CD8-positive, alpha-beta memory T cell (primary cell): Measurements from ENCODE around the gene ZRANB2. TPM values are rescaled to one million over a fixed set of nuclear protein-coding genes. Genes with fewer than 3 reads are reported as not detected.

Experiments used
- CTCF ChIA-PET: fragments of 350-600 bp; sonication (Branson Sonifier 250); formaldehyde crosslinking; loops from one replicate; lab custom pipeline; 2021; ENCODE audit warnings: antibody characterized with exemption; lab: Charles Lee
- POLR2A ChIA-PET: fragments of 350-600 bp; sonication (Branson Sonifier 250); formaldehyde crosslinking; loops from one replicate; lab custom pipeline; 2021; ENCODE audit warnings: antibody characterized with exemption; lab: Charles Lee
- DNase-seq, 5 donors: peaks; one replicate each; pipeline versions ENCODE4 v3.0.0 to v3.0.0-alpha.2; 2020 to 2022; ENCODE audit warnings: mixed read lengths in 1 of 5
- H3K27ac ChIP-seq: one replicate; pipeline ENCODE4 v1.7.0; 2013; ENCODE audit warnings: low read depth, mild to moderate bottlenecking, low read length, moderate library complexity
- H3K27me3 ChIP-seq: 2 replicates; pipeline ENCODE4 v1.7.0; 2013; ENCODE audit warnings: low read length, mild to moderate bottlenecking; ENCODE audit not compliant: insufficient read depth, poor library complexity, severe bottlenecking
- H3K36me3 ChIP-seq: 2 replicates; pipeline ENCODE4 v1.7.0; 2013; ENCODE audit warnings: mild to moderate bottlenecking, low read length, moderate library complexity; ENCODE audit not compliant: insufficient read depth
- H3K4me1 ChIP-seq: 2 replicates; pipeline ENCODE4 v1.7.0; 2013; ENCODE audit warnings: mild to moderate bottlenecking, low read length, moderate library complexity; ENCODE audit not compliant: insufficient read depth
- H3K4me3 ChIP-seq: 2 replicates; pipeline ENCODE4 v1.7.0; 2013; ENCODE audit warnings: mild to moderate bottlenecking, low read length
- H3K9me3 ChIP-seq: 2 replicates; pipeline ENCODE4 v1.7.0; 2013; ENCODE audit warnings: mild to moderate bottlenecking, low read length
- H3K27ac Mint-ChIP-seq, 8 donors: one replicate each; pipeline ENCODE4 v1.8.0; 2020 to 2021; ENCODE audit warnings: mixed read lengths in 8 of 8, mild to moderate bottlenecking in 6 of 8, inconsistent platforms in 3 of 8, moderate library complexity in 3 of 8
- H3K27me3 Mint-ChIP-seq, 2 donors: one replicate each; pipeline ENCODE4 v1.8.0; 2020 to 2021; ENCODE audit warnings: mixed read lengths in 2 of 2, mild to moderate bottlenecking in 1 of 2, moderate library complexity in 1 of 2
- H3K36me3 Mint-ChIP-seq, 3 donors: one replicate each; pipeline ENCODE4 v1.8.0; 2020 to 2021; ENCODE audit warnings: mixed read lengths in 3 of 3, inconsistent platforms in 1 of 3, mild to moderate bottlenecking in 1 of 3
- H3K4me1 Mint-ChIP-seq, 3 donors: one replicate each; pipeline ENCODE4 v1.8.0; 2020 to 2021; ENCODE audit warnings: mixed read lengths in 3 of 3, inconsistent platforms in 1 of 3, mild to moderate bottlenecking in 1 of 3
- H3K4me3 Mint-ChIP-seq, 7 donors: one replicate each; pipeline ENCODE4 v1.8.0; 2020 to 2021; ENCODE audit warnings: mixed read lengths in 7 of 7, mild to moderate bottlenecking in 6 of 7, moderate library complexity in 4 of 7, inconsistent platforms in 2 of 7
- H3K9me3 Mint-ChIP-seq, 5 donors: one replicate each; pipeline ENCODE4 v1.8.0; 2020 to 2022; ENCODE audit warnings: mixed read lengths in 5 of 5, mild to moderate bottlenecking in 3 of 5, moderate library complexity in 2 of 5, inconsistent platforms in 1 of 5
- polyA plus RNA-seq: library from polyadenylated mRNA; unstranded; fragments of 300-500 nt; fragmentation: Illumina TruSeq; gene quantifications from one replicate; pipeline ENCODE4 v1.2.3, GENCODE V29; 2021
- total RNA-seq, 2 experiments: library from RNA; stranded (reverse); gene quantifications; one replicate each; pipeline ENCODE4 v1.2.3, GENCODE V29; 2021

The ZRANB2 gene, protein sequence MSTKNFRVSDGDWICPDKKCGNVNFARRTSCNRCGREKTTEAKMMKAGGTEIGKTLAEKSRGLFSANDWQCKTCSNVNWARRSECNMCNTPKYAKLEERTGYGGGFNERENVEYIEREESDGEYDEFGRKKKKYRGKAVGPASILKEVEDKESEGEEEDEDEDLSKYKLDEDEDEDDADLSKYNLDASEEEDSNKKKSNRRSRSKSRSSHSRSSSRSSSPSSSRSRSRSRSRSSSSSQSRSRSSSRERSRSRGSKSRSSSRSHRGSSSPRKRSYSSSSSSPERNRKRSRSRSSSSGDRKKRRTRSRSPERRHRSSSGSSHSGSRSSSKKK
- 10 to 100 TPM; 98.6 to 99.5 TPM for total RNA-seq
- polyA plus RNA-seq: 44.7 TPM

- Mint-ChIP-seq H3K27me3 (peaks cover 9 to 25% of the 10 kb centered on the region in 2 donors), H3K27ac (peak within 1 kb of the TSS; percentile 97 to 100 (median 98)), H3K9me3 (peaks cover 0 to 7% (median 0%) of the 10 kb centered on the region in 5 donors), H3K36me3 (peaks cover 3 to 34% (median 14%) of the 10 kb centered on the region in 3 donors), H3K4me1 (peaks cover 28 to 44% (median 43%) of the 10 kb centered on the region in 3 donors), H3K4me3 (peak within 1 kb of the TSS; percentile 90 to 99 (median 96))
- peak within 1 kb of the TSS; percentile 96 for H3K27ac ChIP-seq
- peaks cover 25% of the 10 kb centered on the region for H3K4me1 ChIP-seq
- peak; percentile 82 to 95 (median 94) for DNase-seq
- ChIA-PET POLR2A (interaction anchor here (0.6 to 1.7 kb wide), 6 partner anchors 9 to 875 kb away, joined by 3 to 8 read pairs (median 4); partner anchors contain the start of genes CTH, LRRC40 and SRSF11), CTCF (interaction anchor here (0.7 to 1.6 kb wide), 10 partner anchors 8 to 929 kb away, joined by 3 to 6 read pairs (median 4); partner anchors contain the start of gene SRSF11)
- H3K9me3 ChIP-seq: no peaks in the 10 kb centered on the region
- H3K27me3 ChIP-seq: no peaks in the 10 kb centered on the region
- peaks cover 6% of the 10 kb centered on the region for H3K36me3 ChIP-seq
- peak within 1 kb of the TSS; percentile 86 for H3K4me3 ChIP-seq
Measured at GRCh38 chr1:71080739-71081696, at the start of gene ZRANB2. Gene ZRANB2 (minus strand): TSS chr1:71081035. CDS start chr1:71080995, 40 bp downstream.

DNA sequence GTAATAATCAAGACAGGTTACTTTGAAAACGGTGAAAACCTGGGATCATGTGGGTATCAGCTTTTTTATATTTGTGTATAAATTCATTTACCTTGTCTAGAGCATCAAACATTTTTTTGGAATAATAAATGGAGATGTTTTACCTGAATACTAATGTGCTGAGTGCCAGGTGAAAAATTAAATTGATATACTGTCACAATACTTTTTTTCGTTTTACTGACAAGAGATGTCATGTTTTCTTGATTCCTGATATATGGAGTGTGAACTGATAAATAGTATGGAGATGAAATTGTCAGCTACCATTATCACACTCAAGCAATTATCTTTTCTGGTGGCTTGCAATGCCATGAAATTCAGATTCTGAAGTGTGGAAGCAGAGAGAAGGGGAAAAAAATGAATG, 47.2 kb upstream of the ZRANB2 start:
- Histone ChIP-seq H3K4me3 (no peak overlapping the region), H3K27ac (no peak overlapping the region), H3K4me1 (no peaks in the 10 kb centered on the region), H3K9me3 (no peaks in the 10 kb centered on the region), H3K36me3 (no peaks in the 10 kb centered on the region), H3K27me3 (no peaks in the 10 kb centered on the region)
- no peak overlapping the region for H3K27ac Mint-ChIP-seq
- peaks cover 54 to 79% (median 64%) of the 10 kb centered on the region in 5 donors for H3K9me3 Mint-ChIP-seq
- ChIA-PET CTCF (no interaction called here), POLR2A (no interaction called here)
- H3K36me3 Mint-ChIP-seq: peaks cover 0 to 1% (median 0%) of the 10 kb centered on the region in 3 donors
- no peaks in the 10 kb centered on the region for H3K4me1 Mint-ChIP-seq
- H3K4me3 Mint-ChIP-seq: no peak overlapping the region
- peaks cover 0 to 1% of the 10 kb centered on the region in 2 donors for H3K27me3 Mint-ChIP-seq
- DNase-seq: no peak

DNA sequence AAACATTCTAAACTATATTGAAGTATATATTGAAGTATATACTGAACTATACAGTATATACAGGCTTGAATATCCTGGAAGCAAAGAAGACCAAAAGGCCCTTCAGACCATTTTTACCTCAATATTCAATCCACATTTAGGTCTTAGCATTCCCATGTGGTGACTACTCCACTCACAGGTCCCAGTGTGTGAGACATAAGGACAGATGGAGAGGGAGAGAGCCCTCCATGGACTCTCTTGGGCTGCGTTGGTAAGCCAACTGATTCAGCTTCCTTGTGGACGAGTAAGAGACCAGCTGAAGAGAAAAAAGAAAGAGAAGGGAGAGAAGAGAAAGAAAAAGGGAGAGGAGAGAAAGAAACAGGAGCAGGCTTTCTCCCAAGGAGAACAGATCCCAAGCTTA, 37.3 kb upstream of the ZRANB2 start:
- H3K27me3 ChIP-seq: no peaks in the 10 kb centered on the region
- no peaks in the 10 kb centered on the region for H3K9me3 ChIP-seq
- H3K4me3 ChIP-seq: no peak overlapping the region
- no peaks in the 10 kb centered on the region for H3K4me1 Mint-ChIP-seq
- H3K27me3 Mint-ChIP-seq: peaks cover 3 to 9% of the 10 kb centered on the region in 2 donors
- no peak for DNase-seq
- H3K4me1 ChIP-seq: no peaks in the 10 kb centered on the region
- H3K36me3 ChIP-seq: no peaks in the 10 kb centered on the region
- peaks cover 2 to 35% (median 20%) of the 10 kb centered on the region in 5 donors for H3K9me3 Mint-ChIP-seq
- POLR2A ChIA-PET: no interaction called here
- H3K27ac ChIP-seq: no peak overlapping the region
- H3K27ac Mint-ChIP-seq: no peak overlapping the region
- CTCF ChIA-PET: no interaction called here
- no peak overlapping the region for H3K4me3 Mint-ChIP-seq
- peaks cover 0 to 1% (median 0%) of the 10 kb centered on the region in 3 donors for H3K36me3 Mint-ChIP-seq

- CTCF ChIA-PET: no interaction called here
- no peaks in the 10 kb centered on the region for H3K27me3 ChIP-seq
- Mint-ChIP-seq H3K9me3 (peaks cover 0 to 22% (median 10%) of the 10 kb centered on the region in 5 donors), H3K27ac (no peak overlapping the region), H3K4me3 (no peak overlapping the region), H3K27me3 (peaks cover 3 to 7% of the 10 kb centered on the region in 2 donors), H3K4me1 (no peaks in the 10 kb centered on the region), H3K36me3 (peaks cover 0 to under 1% (median 0%) of the 10 kb centered on the region in 3 donors)
- DNase-seq: no peak
- H3K27ac ChIP-seq: no peak overlapping the region
- H3K4me1 ChIP-seq: no peaks in the 10 kb centered on the region
- no peaks in the 10 kb centered on the region for H3K36me3 ChIP-seq
- POLR2A ChIA-PET: no interaction called here
- H3K9me3 ChIP-seq: no peaks in the 10 kb centered on the region
- H3K4me3 ChIP-seq: no peak overlapping the region
Measured at GRCh38 chr1:71116729-71117128, 35.9 kb upstream of the ZRANB2 start.

GRCh38 chr1:71106658-71107322, 26.0 kb upstream of the ZRANB2 start:
- no peaks in the 10 kb centered on the region for H3K4me1 Mint-ChIP-seq
- ChIA-PET POLR2A (no interaction called here), CTCF (no interaction called here)
- no peak overlapping the region for H3K27ac ChIP-seq
- no peak overlapping the region for H3K27ac Mint-ChIP-seq
- H3K27me3 Mint-ChIP-seq: peaks cover 6 to 9% of the 10 kb centered on the region in 2 donors
- no peaks in the 10 kb centered on the region for H3K36me3 ChIP-seq
- H3K9me3 Mint-ChIP-seq: peaks cover 0 to 5% (median 0%) of the 10 kb centered on the region in 5 donors
- no peaks in the 10 kb centered on the region for H3K4me1 ChIP-seq
- no peaks in the 10 kb centered on the region for H3K9me3 ChIP-seq
- peaks cover 0 to 5% (median 0%) of the 10 kb centered on the region in 3 donors for H3K36me3 Mint-ChIP-seq
- no peaks in the 10 kb centered on the region for H3K27me3 ChIP-seq
- no peak overlapping the region for H3K4me3 Mint-ChIP-seq
- no peak overlapping the region for H3K4me3 ChIP-seq
- no peak for DNase-seq

DNA sequence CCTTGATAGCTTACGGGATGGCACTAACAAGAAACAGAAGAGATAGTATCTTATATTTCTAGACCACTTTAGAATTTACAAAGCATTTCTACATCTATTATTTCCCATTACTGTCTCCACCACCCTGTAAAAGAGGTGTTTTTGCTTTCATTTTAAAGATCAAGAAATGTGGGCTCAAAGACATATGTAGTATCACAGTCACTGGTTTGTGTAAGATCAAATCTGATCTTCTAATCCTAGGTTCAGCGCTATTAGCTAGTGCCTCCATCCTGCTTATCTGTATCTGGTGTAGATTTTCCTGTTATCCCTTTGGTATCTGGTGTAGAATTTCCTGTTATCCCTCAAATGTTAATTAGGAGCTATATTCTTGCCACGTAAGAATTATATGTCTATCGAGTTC, 23.6 kb upstream of the ZRANB2 start:
- Histone ChIP-seq H3K27ac (no peak overlapping the region), H3K9me3 (no peaks in the 10 kb centered on the region), H3K4me3 (no peak overlapping the region), H3K27me3 (no peaks in the 10 kb centered on the region), H3K36me3 (no peaks in the 10 kb centered on the region), H3K4me1 (no peaks in the 10 kb centered on the region)
- no peak for DNase-seq
- ChIA-PET POLR2A (no interaction called here), CTCF (no interaction called here)
- Mint-ChIP-seq H3K4me3 (no peak overlapping the region), H3K4me1 (no peaks in the 10 kb centered on the region), H3K27ac (no peak overlapping the region), H3K36me3 (peaks cover 0 to 5% (median 0%) of the 10 kb centered on the region in 3 donors), H3K27me3 (peaks cover 6 to 9% of the 10 kb centered on the region in 2 donors), H3K9me3 (peaks cover 0 to 5% (median 0%) of the 10 kb centered on the region in 5 donors)

- ChIA-PET CTCF (no interaction called here), POLR2A (no interaction called here)
- no peak for DNase-seq
- Histone ChIP-seq H3K36me3 (no peaks in the 10 kb centered on the region), H3K4me3 (no peak overlapping the region), H3K4me1 (no peaks in the 10 kb centered on the region), H3K9me3 (no peaks in the 10 kb centered on the region), H3K27me3 (no peaks in the 10 kb centered on the region), H3K27ac (no peak overlapping the region)
- Mint-ChIP-seq H3K4me3 (no peak overlapping the region), H3K27ac (no peak overlapping the region), H3K36me3 (peaks cover 0 to under 1% (median 0%) of the 10 kb centered on the region in 3 donors), H3K27me3 (peaks cover 6 to 8% of the 10 kb centered on the region in 2 donors), H3K4me1 (no peaks in the 10 kb centered on the region), H3K9me3 (no peaks in the 10 kb centered on the region)
Measured at GRCh38 chr1:71101839-71102376, 21.1 kb upstream of the ZRANB2 start.
